Lower leg skin (tissue), 4 donors: ENCODE measurements around the gene RIOK3. TPM values are rescaled to one million over a fixed set of nuclear protein-coding genes. Genes with fewer than 3 reads are reported as not detected.
A peak's percentile ranks its signal among the peaks of the same experiment; 100 is the strongest.

ENCODE experiments used
- DNase-seq, 2 donors: peaks; one replicate each; pipeline ENCODE4 v3.0.0-alpha.2; 2019; ENCODE audit warnings: low spot score in 2 of 2
- H3K4me3 ChIP-seq: fragments of 200-600 bp; sonication (generic); 2 replicates; pipeline ENCODE4 v1.5.1; 2017; ENCODE audit warnings: mild to moderate bottlenecking, low read depth; ENCODE audit not compliant: poor library complexity, severe bottlenecking
- POLR2A ChIP-seq, 2 donors: fragments of 450-650 bp; IDR thresholded peaks; one replicate each; pipeline ENCODE4 v1.6.1; 2016 to 2017; ENCODE audit warnings: antibody characterized with exemption in 2 of 2, mild to moderate bottlenecking in 1 of 2, moderate library complexity in 1 of 2
- WGBS, 2 donors: methylation state at CpG; one replicate each; pipeline ENCODE4 v1.1.5; 2018; 5-methylcytosine and 5-hydroxymethylcytosine counted together
- intact Hi-C: fragments of 100-400 bp; cut with DNase I; formaldehyde crosslinking; loops from one replicate; pipeline ENCODE4 v1.15.0; 2023; ENCODE audit warnings: low total_unique reads
- total RNA-seq, 4 donors: library from RNA; depleted of rRNA; stranded (reverse); fragments of >200 nt; gene quantifications; one replicate each; pipeline ENCODE4 v1.1.0, GENCODE V29; 2016
- TF ChIP-seq, protein P1 (sequence below), 3 donors: fragments of 450-650 bp; IDR thresholded peaks; one replicate each; pipeline ENCODE4 v1.5.1; 2016; ENCODE audit warnings: antibody characterized with exemption in 3 of 3, mild to moderate bottlenecking in 3 of 3, moderate library complexity in 2 of 3

Gene RIOK3
- total RNA-seq, 4 donors from 2014 or later: 74.2 to 131 (median 98.7) TPM

DNA sequence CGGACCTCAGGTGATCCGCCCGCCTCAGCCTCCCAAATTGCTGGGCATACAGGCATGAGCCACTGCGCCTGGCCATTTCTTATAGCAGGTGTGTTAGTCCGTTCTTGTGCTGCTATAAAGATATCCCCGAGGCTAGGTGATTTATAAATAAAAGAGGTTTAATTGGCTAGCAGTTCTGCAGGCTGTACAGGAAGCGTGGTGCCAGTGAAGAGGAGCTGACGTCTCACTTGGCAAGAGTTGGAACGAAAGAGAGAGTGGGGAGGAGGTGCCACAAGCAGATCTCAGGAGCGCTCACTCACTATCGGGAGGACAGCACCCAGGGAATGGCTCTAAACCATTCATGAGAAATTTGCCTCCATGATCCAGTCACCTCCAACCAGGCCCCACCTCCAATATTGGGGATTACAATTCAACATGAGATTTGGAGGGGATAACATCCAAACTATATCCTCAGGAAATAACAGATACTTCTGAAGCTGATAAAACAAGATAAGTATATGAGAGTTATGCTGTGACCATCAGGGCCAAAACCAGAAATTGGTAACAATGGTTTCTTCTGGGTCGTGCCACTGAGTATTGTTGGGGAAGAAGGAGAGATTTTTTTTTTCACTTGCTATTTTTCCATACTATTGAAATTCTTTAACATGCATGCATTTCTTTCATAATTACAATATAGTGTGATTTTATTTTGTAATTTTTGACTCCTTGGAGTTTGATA lies 42.8 kb downstream of the RIOK3 start:
- no peak for TF ChIP-seq POLR2A (IDR thresholded peaks at IDR 0.05)
- TF ChIP-seq, protein P1, sequence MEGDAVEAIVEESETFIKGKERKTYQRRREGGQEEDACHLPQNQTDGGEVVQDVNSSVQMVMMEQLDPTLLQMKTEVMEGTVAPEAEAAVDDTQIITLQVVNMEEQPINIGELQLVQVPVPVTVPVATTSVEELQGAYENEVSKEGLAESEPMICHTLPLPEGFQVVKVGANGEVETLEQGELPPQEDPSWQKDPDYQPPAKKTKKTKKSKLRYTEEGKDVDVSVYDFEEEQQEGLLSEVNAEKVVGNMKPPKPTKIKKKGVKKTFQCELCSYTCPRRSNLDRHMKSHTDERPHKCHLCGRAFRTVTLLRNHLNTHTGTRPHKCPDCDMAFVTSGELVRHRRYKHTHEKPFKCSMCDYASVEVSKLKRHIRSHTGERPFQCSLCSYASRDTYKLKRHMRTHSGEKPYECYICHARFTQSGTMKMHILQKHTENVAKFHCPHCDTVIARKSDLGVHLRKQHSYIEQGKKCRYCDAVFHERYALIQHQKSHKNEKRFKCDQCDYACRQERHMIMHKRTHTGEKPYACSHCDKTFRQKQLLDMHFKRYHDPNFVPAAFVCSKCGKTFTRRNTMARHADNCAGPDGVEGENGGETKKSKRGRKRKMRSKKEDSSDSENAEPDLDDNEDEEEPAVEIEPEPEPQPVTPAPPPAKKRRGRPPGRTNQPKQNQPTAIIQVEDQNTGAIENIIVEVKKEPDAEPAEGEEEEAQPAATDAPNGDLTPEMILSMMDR (IDR thresholded peaks at IDR 0.05): no peak
- intact Hi-C loops: no loop called here
- WGBS, 2 donors: 42 to 45% methylated on average over 12 of the region's 12 CpGs
- no peak for DNase-seq
- no peak overlapping the region for H3K4me3 ChIP-seq

DNA sequence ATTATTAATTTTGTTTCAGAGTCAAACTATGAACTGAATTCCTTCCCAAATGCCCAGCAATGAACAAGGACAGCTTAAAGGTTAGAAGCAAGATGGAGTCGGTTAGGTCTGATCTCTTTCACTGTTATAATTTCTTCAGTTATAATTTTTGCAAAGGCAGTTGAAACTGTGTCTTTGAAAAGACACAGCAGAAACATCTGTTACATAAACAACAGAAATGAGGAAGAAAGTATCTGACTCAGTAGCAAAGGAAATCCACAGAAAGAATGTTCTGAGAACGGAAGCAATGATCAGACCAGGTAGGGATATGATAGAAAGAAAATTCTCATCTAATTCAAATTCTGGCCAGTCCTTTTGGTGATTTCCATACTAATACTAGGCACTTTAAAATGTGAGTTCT lies 45.0 kb downstream of the RIOK3 start:
- intact Hi-C loops: no loop called here
- WGBS, 2 donors: 84 to 91% methylated on average over 2 of the region's 2 CpGs
- TF ChIP-seq POLR2A (IDR thresholded peaks at IDR 0.05): no peak
- TF ChIP-seq, protein P1 (IDR thresholded peaks at IDR 0.05): no peak
- H3K4me3 ChIP-seq: no peak overlapping the region
- DNase-seq: no peak

DNA sequence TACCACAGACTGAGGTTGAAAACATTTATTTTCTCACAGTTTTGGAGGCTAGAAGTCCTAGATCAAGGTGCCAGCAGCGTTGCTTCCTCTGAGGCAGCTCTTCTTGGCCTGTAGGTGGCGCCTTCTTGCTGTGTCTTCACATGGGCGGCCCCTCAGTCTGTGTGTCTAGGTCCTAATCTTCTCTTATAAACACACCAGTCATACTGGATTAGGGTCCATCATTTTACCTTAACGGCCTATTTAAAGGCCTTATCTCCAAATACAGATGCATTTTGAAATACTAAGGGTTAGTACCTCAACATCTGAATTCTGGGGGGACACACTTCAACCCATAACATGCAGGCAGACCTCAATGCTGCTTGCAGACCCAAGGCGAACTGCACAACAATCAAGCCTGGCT lies 45.8 kb downstream of the RIOK3 start:
- TF ChIP-seq POLR2A (IDR thresholded peaks at IDR 0.05): no peak
- TF ChIP-seq, protein P1 (IDR thresholded peaks at IDR 0.05): no peak
- 29 to 33% methylated on average over 5 of the region's 5 CpGs for WGBS, 2 donors
- no peak overlapping the region for H3K4me3 ChIP-seq
- peak; percentile 62 to 91 for DNase-seq
- intact Hi-C loops: no loop called here

DNA sequence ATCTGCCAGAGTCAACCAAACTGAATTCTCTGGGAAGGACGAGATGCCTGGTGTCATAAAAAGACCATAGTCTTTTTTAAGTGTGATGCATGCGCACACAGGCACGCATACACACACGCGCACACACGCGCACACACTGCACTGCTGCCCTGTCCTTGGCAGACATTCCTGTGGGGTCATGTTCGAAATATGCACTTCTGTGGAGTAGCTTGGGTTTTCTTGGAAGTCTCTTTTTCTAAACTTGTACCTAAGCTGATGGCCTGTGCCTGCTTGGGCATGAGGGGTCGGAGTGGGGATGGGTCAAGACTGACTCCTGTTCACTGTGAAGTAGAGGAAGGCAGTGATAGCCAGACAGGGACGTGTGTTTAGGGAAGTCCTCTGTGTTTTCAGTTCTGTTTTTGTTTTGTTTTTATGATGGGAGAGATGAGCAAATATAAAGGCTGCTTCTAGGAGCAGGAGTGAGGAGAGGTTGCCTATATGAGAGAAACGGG lies 46.2 kb downstream of the RIOK3 start:
- 58 to 70% methylated on average over 11 of the region's 11 CpGs for WGBS, 2 donors
- no peak for DNase-seq
- intact Hi-C loops: no loop called here
- no peak overlapping the region for H3K4me3 ChIP-seq
- TF ChIP-seq, protein P1 (IDR thresholded peaks at IDR 0.05): no peak
- no peak for TF ChIP-seq POLR2A (IDR thresholded peaks at IDR 0.05)

DNA sequence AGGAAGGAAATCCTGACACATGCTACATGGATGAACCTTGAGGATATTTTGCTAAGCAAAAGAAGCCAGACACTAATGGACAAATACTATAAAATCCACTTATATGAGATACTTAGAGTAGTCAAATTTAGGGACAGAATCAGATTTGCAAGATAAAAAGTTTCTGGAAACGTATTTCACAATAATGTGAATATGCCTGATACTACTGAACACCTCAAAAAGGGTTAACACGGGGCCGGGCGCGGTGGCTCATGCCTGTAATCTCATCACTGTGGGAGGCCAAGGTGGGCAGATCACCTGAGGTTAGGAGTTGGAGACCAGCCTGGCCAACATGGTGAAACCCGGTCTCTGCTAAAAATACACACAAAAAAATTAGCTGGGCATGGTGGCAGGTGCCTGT lies 48.5 kb downstream of the RIOK3 start:
- DNase-seq: no peak
- WGBS, 2 donors: 81 to 83% methylated on average over 6 of the region's 6 CpGs
- no peak for TF ChIP-seq POLR2A (IDR thresholded peaks at IDR 0.05)
- TF ChIP-seq, protein P1 (IDR thresholded peaks at IDR 0.05): no peak
- H3K4me3 ChIP-seq: no peak overlapping the region
- intact Hi-C loops: no loop called here
